OCI-LY7 (cell line): Measurements from ENCODE around the gene ACBD7. TPM values are rescaled to one million over a fixed set of nuclear protein-coding genes. Genes with fewer than 3 reads are reported as not detected.

Experiments used
- BruUV-seq: library from RNA; stranded (reverse); fragments of 400-500 nt; replicated peaks from 2 replicates; lab custom pipeline; 2021; lab: Mats Ljungman, UMichigan
- CTCF ChIA-PET: fragments of 300-600 bp; sonication (Branson Sonifier 250); formaldehyde crosslinking; loops from one replicate; lab custom pipeline; 2022; ENCODE audit warnings: antibody characterized with exemption; ENCODE audit not compliant: unreplicated experiment; lab: Charles Lee
- POLR2A ChIA-PET: fragments of 300-600 bp; sonication (Branson Sonifier 250); formaldehyde crosslinking; loops from one replicate; lab custom pipeline; 2022; ENCODE audit warnings: antibody characterized with exemption; lab: Charles Lee
- DNase-seq: peaks from one replicate; pipeline ENCODE4 v3.0.0-alpha.2; 2015; ENCODE audit warnings: low spot score
- H2AFZ ChIP-seq: fragments of 200-600 bp; sonication (generic), shearing (Covaris generic); 2 replicates; pipeline ENCODE4 v1.6.1; 2014; ENCODE audit warnings: mild to moderate bottlenecking, antibody characterized with exemption, low read length, moderate library complexity
- H3K27ac ChIP-seq: fragments of 200-600 bp; sonication (generic); 2 replicates; pipeline ENCODE4 v1.5.1; 2014; ENCODE audit warnings: mixed run types, low read depth, mild to moderate bottlenecking, moderate library complexity, low read length, inconsistent platforms; ENCODE audit not compliant: poor library complexity, severe bottlenecking
- H3K36me3 ChIP-seq: fragments of 200-600 bp; sonication (generic); 2 replicates; pipeline ENCODE4 v1.6.1; 2014; ENCODE audit warnings: mild to moderate bottlenecking, antibody characterized with exemption, low read length, moderate library complexity, mixed read lengths; ENCODE audit not compliant: insufficient read depth
- H3K4me1 ChIP-seq: fragments of 200-600 bp; sonication (generic); 2 replicates; pipeline ENCODE4 v1.5.1; 2014; ENCODE audit warnings: mild to moderate bottlenecking, low read length; ENCODE audit not compliant: insufficient read depth, poor library complexity, severe bottlenecking
- H3K4me2 ChIP-seq: fragments of 200-600 bp; sonication (generic); 2 replicates; pipeline ENCODE4 v1.6.1; 2014; ENCODE audit warnings: mild to moderate bottlenecking, low read length
- H3K4me3 ChIP-seq: fragments of 200-600 bp; sonication (generic); 2 replicates; pipeline ENCODE4 v1.5.1; 2014; ENCODE audit warnings: mild to moderate bottlenecking, low read depth, low read length; ENCODE audit not compliant: poor library complexity, severe bottlenecking
- H3K79me2 ChIP-seq: fragments of 200-600 bp; sonication (generic); 2 replicates; pipeline ENCODE4 v1.6.1; 2016; ENCODE audit warnings: low read depth, mild to moderate bottlenecking, low read length, moderate library complexity, mixed read lengths; ENCODE audit not compliant: insufficient read depth
- H3K9me2 ChIP-seq: fragments of 200-600 bp; sonication (generic); 2 replicates; pipeline ENCODE4 v1.6.1; 2016; ENCODE audit warnings: mild to moderate bottlenecking, low read length, mixed read lengths; ENCODE audit not compliant: insufficient read depth
- H3K9me3 ChIP-seq: fragments of 200-600 bp; sonication (generic); 2 replicates; pipeline ENCODE4 v1.6.1; 2014; ENCODE audit warnings: mild to moderate bottlenecking, mixed run types, low read length, mixed read lengths
- H4K20me1 ChIP-seq: fragments of 200-600 bp; sonication (generic); 2 replicates; pipeline ENCODE4 v1.6.1; 2014; ENCODE audit warnings: mild to moderate bottlenecking, antibody characterized with exemption, low read length, moderate library complexity, mixed read lengths; ENCODE audit not compliant: insufficient read depth
- EZH2phosphoT487 ChIP-seq: fragments of 200-600 bp; sonication (generic); IDR thresholded peaks from 2 replicates; pipeline ENCODE4 v1.6.1; 2018; ENCODE audit warnings: low read depth, borderline replicate concordance, mild to moderate bottlenecking, mixed run types, antibody characterized with exemption, low read length, moderate library complexity, mixed read lengths
- intact Hi-C: fragments of 100-400 bp; cut with micrococcal nuclease; formaldehyde crosslinking; loops from one replicate; pipeline ENCODE4 v1.10.0; 2022; ENCODE audit not compliant: unreplicated experiment
- total RNA-seq, 2 experiments: library from RNA; depleted of rRNA in 1 of 2; stranded (reverse); fragments of >200 nt in 1 of 2; shearing (Covaris generic) in 1 of 2; gene quantifications; 2 replicates each; pipeline ENCODE4 v1.2.3, GENCODE V29; 2014 to 2022
- TF ChIP-seq, protein P1 (sequence below): fragments of 200-600 bp; sonication (generic); conservative IDR thresholded peaks from 2 replicates; pipeline ENCODE4 v1.5.1; 2014; ENCODE audit warnings: mild to moderate bottlenecking, antibody characterized with exemption, low read length, moderate library complexity, mixed read lengths

The ACBD7 gene
- total RNA-seq, 2 experiments from 2014 or later, result 15.0 to 26.9 TPM

- ChIA-PET POLR2A (interaction anchor here (1.2 kb wide), 1 partner anchor 18 kb away, joined by 3 read pairs; no protein-coding TSS in a partner anchor), CTCF (no interaction called here)
- Histone ChIP-seq H3K4me2 (no peak overlapping the region), H3K4me1 (no peaks in the 10 kb centered on the region), H3K9me3 (no peaks in the 10 kb centered on the region), H3K79me2 (no peaks in the 10 kb centered on the region), H3K27ac (no peak overlapping the region), H3K4me3 (no peak overlapping the region), H3K9me2 (no peaks in the 10 kb centered on the region), H4K20me1 (no peaks in the 10 kb centered on the region), H3K36me3 (no peaks in the 10 kb centered on the region), H2AFZ (no peak overlapping the region)
- no peak for DNase-seq
- BruUV-seq, result no TSS peak
- intact Hi-C loops, result no loop called here
- TF ChIP-seq EZH2phosphoT487, result no peak
- TF ChIP-seq, protein P1, sequence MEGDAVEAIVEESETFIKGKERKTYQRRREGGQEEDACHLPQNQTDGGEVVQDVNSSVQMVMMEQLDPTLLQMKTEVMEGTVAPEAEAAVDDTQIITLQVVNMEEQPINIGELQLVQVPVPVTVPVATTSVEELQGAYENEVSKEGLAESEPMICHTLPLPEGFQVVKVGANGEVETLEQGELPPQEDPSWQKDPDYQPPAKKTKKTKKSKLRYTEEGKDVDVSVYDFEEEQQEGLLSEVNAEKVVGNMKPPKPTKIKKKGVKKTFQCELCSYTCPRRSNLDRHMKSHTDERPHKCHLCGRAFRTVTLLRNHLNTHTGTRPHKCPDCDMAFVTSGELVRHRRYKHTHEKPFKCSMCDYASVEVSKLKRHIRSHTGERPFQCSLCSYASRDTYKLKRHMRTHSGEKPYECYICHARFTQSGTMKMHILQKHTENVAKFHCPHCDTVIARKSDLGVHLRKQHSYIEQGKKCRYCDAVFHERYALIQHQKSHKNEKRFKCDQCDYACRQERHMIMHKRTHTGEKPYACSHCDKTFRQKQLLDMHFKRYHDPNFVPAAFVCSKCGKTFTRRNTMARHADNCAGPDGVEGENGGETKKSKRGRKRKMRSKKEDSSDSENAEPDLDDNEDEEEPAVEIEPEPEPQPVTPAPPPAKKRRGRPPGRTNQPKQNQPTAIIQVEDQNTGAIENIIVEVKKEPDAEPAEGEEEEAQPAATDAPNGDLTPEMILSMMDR, result no peak
Measured at GRCh38 chr10:15084502-15084922, 4.1 kb downstream of the ACBD7 start.

- no peak overlapping the region for H3K4me2 ChIP-seq
- no peak overlapping the region for H3K4me3 ChIP-seq
- BruUV-seq, result no TSS peak
Measured at GRCh38 chr10:15083674-15084501, 4.7 kb downstream of the ACBD7 start.

More at GRCh38 chr10:15083674-15084501, 4.7 kb downstream of the ACBD7 start:
- CTCF ChIA-PET, result no interaction called here
- Histone ChIP-seq H2AFZ (no peak overlapping the region), H3K9me3 (no peaks in the 10 kb centered on the region), H4K20me1 (no peaks in the 10 kb centered on the region), H3K9me2 (no peaks in the 10 kb centered on the region), H3K27ac (no peak overlapping the region), H3K79me2 (no peaks in the 10 kb centered on the region), H3K36me3 (no peaks in the 10 kb centered on the region), H3K4me1 (no peaks in the 10 kb centered on the region)
- POLR2A ChIA-PET, result interaction anchor here (0.8 to 1.2 kb wide), 2 partner anchors 15 to 19 kb away, joined by 3 to 6 read pairs; no protein-coding TSS in a partner anchor
- DNase-seq, result no peak
- intact Hi-C loops, result no loop called here
- no peak for TF ChIP-seq EZH2phosphoT487
- TF ChIP-seq, protein P1, result no peak
